Stimulated activated effector memory CD8-positive, alpha-beta T cell treated with anti-CD3 and anti-CD28 coated beads, Interleukin-12 subunit alpha, Interleukin-12 subunit beta, amount 100 ng/mL, for 72 hours (primary cell): ENCODE results near the gene CSAD.
A peak's percentile ranks its signal among the peaks of the same experiment; 100 is the strongest.
"Not testable (repeated sequence)": the region's sequence is repeated elsewhere in the genome, so short reads cannot be mapped to it uniquely, and the experiment has no call there.

Source experiments
- ATAC-seq: fragments of 150-1000 bp; cut with Tn5 transposase; 2 replicates; pipeline ENCODE4 v1.10.0; 2021
- DNase-seq, 2 donors: peaks; one replicate each; pipeline ENCODE4 v3.0.0; 2021 to 2022; ENCODE audit warnings: low spot score in 2 of 2
- H3K27ac Mint-ChIP-seq: one replicate; pipeline ENCODE4 v1.8.0; 2022; ENCODE audit warnings: mild to moderate bottlenecking, mixed read lengths
- H3K36me3 Mint-ChIP-seq: one replicate; pipeline ENCODE4 v1.8.0; 2022; ENCODE audit warnings: mild to moderate bottlenecking, mixed read lengths
- H3K4me1 Mint-ChIP-seq: one replicate; pipeline ENCODE4 v1.8.0; 2022; ENCODE audit warnings: mixed read lengths
- H3K4me3 Mint-ChIP-seq: one replicate; pipeline ENCODE4 v1.8.0; 2022; ENCODE audit warnings: mild to moderate bottlenecking, mixed read lengths
- H3K9me3 Mint-ChIP-seq: one replicate; pipeline ENCODE4 v1.8.0; 2022; ENCODE audit warnings: mixed read lengths

The CSAD gene

GRCh38 chr12:53211476-53212381, 31.0 kb upstream of the CSAD start:
- no peak for ATAC-seq
- peak overlapping the region; percentile 69 for H3K27ac Mint-ChIP-seq
- peaks cover 86% of the 10 kb centered on the region for H3K36me3 Mint-ChIP-seq
- no peaks in the 10 kb centered on the region for H3K9me3 Mint-ChIP-seq
- H3K4me3 Mint-ChIP-seq = no peak overlapping the region
- no peak for DNase-seq
- H3K4me1 Mint-ChIP-seq = peaks cover 91% of the 10 kb centered on the region

GRCh38 chr12:53210843-53211242, 30.1 kb upstream of the CSAD start:
- H3K4me1 Mint-ChIP-seq = peaks cover 91% of the 10 kb centered on the region
- DNase-seq (no peak), ATAC-seq (no peak)
- H3K4me3 Mint-ChIP-seq = no peak overlapping the region
- peaks cover 86% of the 10 kb centered on the region for H3K36me3 Mint-ChIP-seq
- H3K9me3 Mint-ChIP-seq = no peaks in the 10 kb centered on the region
- H3K27ac Mint-ChIP-seq = no peak overlapping the region

GRCh38 chr12:53208877-53209463, 28.2 kb upstream of the CSAD start:
- peak; percentile 19 for ATAC-seq
- peaks cover 91% of the 10 kb centered on the region for H3K4me1 Mint-ChIP-seq
- no peaks in the 10 kb centered on the region for H3K9me3 Mint-ChIP-seq
- H3K4me3 Mint-ChIP-seq = peak overlapping the region; percentile 85
- peak overlapping the region; percentile 83 for H3K27ac Mint-ChIP-seq
- H3K36me3 Mint-ChIP-seq = peaks cover 86% of the 10 kb centered on the region
- no peak for DNase-seq

- no peak for ATAC-seq
- Mint-ChIP-seq H3K27ac (peak overlapping the region; percentile 83), H3K36me3 (peaks cover 86% of the 10 kb centered on the region), H3K4me1 (peaks cover 90% of the 10 kb centered on the region), H3K4me3 (peak overlapping the region; percentile 85), H3K9me3 (no peaks in the 10 kb centered on the region)
- no peak for DNase-seq
These were observed 27.7 kb upstream of the CSAD start for GRCh38 chr12:53208435-53208834.

GRCh38 chr12:53207042-53207441, 26.3 kb upstream of the CSAD start, which contains the start of gene ITGB7:
Gene ITGB7, minus strand, starts transcription at chr12:53207251. Its CDS starts 6,808 bp downstream, at chr12:53200443.
- Mint-ChIP-seq H3K4me1 (peaks cover 86% of the 10 kb centered on the region), H3K9me3 (no peaks in the 10 kb centered on the region), H3K27ac (peak within 1 kb of the TSS; percentile 83), H3K36me3 (peaks cover 82% of the 10 kb centered on the region), H3K4me3 (peak within 1 kb of the TSS; percentile 85)
- ATAC-seq (peak; percentile 81), DNase-seq (peak; percentile 49 to 79)

- Mint-ChIP-seq H3K4me3 (peak overlapping the region; percentile 85), H3K27ac (peak overlapping the region; percentile 83), H3K4me1 (peaks cover 86% of the 10 kb centered on the region), H3K36me3 (peaks cover 81% of the 10 kb centered on the region), H3K9me3 (no peaks in the 10 kb centered on the region)
- ATAC-seq = peak; percentile 92
- DNase-seq = peak; percentile 57 to 89
These were observed 25.2 kb upstream of the CSAD start for GRCh38 chr12:53205747-53206419.

GRCh38 chr12:53204351-53204750, 23.6 kb upstream of the CSAD start:
- DNase-seq (no peak), ATAC-seq (no peak)
- Mint-ChIP-seq H3K4me3 (peak overlapping the region; percentile 85), H3K27ac (peak overlapping the region; percentile 83), H3K4me1 (peaks cover 89% of the 10 kb centered on the region), H3K36me3 (peaks cover 83% of the 10 kb centered on the region), H3K9me3 (no peaks in the 10 kb centered on the region)

GRCh38 chr12:53202316-53202715, 21.6 kb upstream of the CSAD start:
- DNase-seq, H3K27ac Mint-ChIP-seq, H3K9me3 Mint-ChIP-seq, ATAC-seq, H3K4me3 Mint-ChIP-seq: not testable (repeated sequence)
- H3K4me1 Mint-ChIP-seq = peaks cover 84% of the 10 kb centered on the region
- H3K36me3 Mint-ChIP-seq = peaks cover 92% of the 10 kb centered on the region

- Mint-ChIP-seq H3K36me3 (peaks cover 92% of the 10 kb centered on the region), H3K4me1 (peaks cover 83% of the 10 kb centered on the region), H3K9me3 (no peaks in the 10 kb centered on the region), H3K4me3 (peak overlapping the region; percentile 69), H3K27ac (peak overlapping the region; percentile 80)
- no peak for DNase-seq
- ATAC-seq = no peak
These were observed 20.9 kb upstream of the CSAD start for GRCh38 chr12:53201639-53202038.

- Mint-ChIP-seq H3K36me3 (peaks cover 92% of the 10 kb centered on the region), H3K27ac (peak overlapping the region; percentile 80), H3K4me1 (peaks cover 82% of the 10 kb centered on the region), H3K9me3 (no peaks in the 10 kb centered on the region), H3K4me3 (peak overlapping the region; percentile 69)
- ATAC-seq (no peak), DNase-seq (no peak)
These were observed 20.4 kb upstream of the CSAD start for GRCh38 chr12:53201177-53201541.

- no peak for DNase-seq
- peak; percentile 47 for ATAC-seq
- Mint-ChIP-seq H3K9me3 (no peaks in the 10 kb centered on the region), H3K36me3 (peaks cover 92% of the 10 kb centered on the region), H3K4me1 (peaks cover 80% of the 10 kb centered on the region), H3K4me3 (peak overlapping the region; percentile 69), H3K27ac (peak overlapping the region; percentile 80)
These were observed 19.9 kb upstream of the CSAD start for GRCh38 chr12:53200458-53201176.

GRCh38 chr12:53200107-53200457, 19.4 kb upstream of the CSAD start:
- peak overlapping the region; percentile 80 for H3K27ac Mint-ChIP-seq
- H3K36me3 Mint-ChIP-seq = peaks cover 92% of the 10 kb centered on the region

GRCh38 chr12:53199700-53200099, 19.0 kb upstream of the CSAD start:
- Mint-ChIP-seq H3K27ac (no peak overlapping the region), H3K9me3 (no peaks in the 10 kb centered on the region), H3K4me3 (peak overlapping the region; percentile 69), H3K4me1 (peaks cover 77% of the 10 kb centered on the region), H3K36me3 (peaks cover 92% of the 10 kb centered on the region)
- ATAC-seq (no peak), DNase-seq (no peak)

More at GRCh38 chr12:53200107-53200457, 19.4 kb upstream of the CSAD start:
- DNase-seq = no peak
- ATAC-seq = peak; percentile 9
- Mint-ChIP-seq H3K4me3 (peak overlapping the region; percentile 69), H3K9me3 (no peaks in the 10 kb centered on the region), H3K4me1 (peaks cover 80% of the 10 kb centered on the region)

GRCh38 chr12:53198486-53199110, 17.9 kb upstream of the CSAD start:
- peak; percentile 42 for ATAC-seq
- peaks cover 92% of the 10 kb centered on the region for H3K36me3 Mint-ChIP-seq
- H3K9me3 Mint-ChIP-seq = no peaks in the 10 kb centered on the region
- peaks cover 72% of the 10 kb centered on the region for H3K4me1 Mint-ChIP-seq
- DNase-seq = no peak
- H3K4me3 Mint-ChIP-seq = peak overlapping the region; percentile 41
- peak overlapping the region; percentile 71 for H3K27ac Mint-ChIP-seq
